Stomach (tissue), 9 donors: Measurements from ENCODE around the gene AUNIP. TPM values are rescaled to one million over a fixed set of nuclear protein-coding genes. Genes with fewer than 3 reads are reported as not detected.

Experiments
- DNase-seq, 2 donors: peaks; one replicate each; pipeline versions ENCODE4 v3.0.0 to v3.0.0-alpha.2; 2013 to 2019
- H3K27ac ChIP-seq, 5 donors: fragments of 200-600 bp in 4 of 5; sonication (generic) in 4 of 5; one replicate each; pipeline ENCODE4 v1.5.1; 2013 to 2019; ENCODE audit warnings: mild to moderate bottlenecking in 1 of 5, moderate library complexity in 1 of 5
- H3K27me3 ChIP-seq, 3 donors: fragments of 200-600 bp; sonication (generic); one replicate each; pipeline ENCODE4 v1.5.1; 2017 to 2019; ENCODE audit warnings: mixed run types in 1 of 3
- H3K36me3 ChIP-seq, 4 donors: fragments of 200-600 bp; sonication (generic); 1 replicate in 3 of 4; 2 replicates in 1 of 4; pipeline ENCODE4 v1.5.1; 2016 to 2019
- H3K4me1 ChIP-seq, 4 donors: fragments of 200-600 bp; sonication (generic); one replicate each; pipeline ENCODE4 v1.5.1; 2016 to 2019
- H3K4me3 ChIP-seq, 4 donors: fragments of 200-600 bp; sonication (generic) in 3 of 4; one replicate each; pipeline ENCODE4 v1.5.1; 2016 to 2019; ENCODE audit warnings: mild to moderate bottlenecking in 1 of 4
- H3K9me3 ChIP-seq, 4 donors: fragments of 200-600 bp; sonication (generic); one replicate each; pipeline ENCODE4 v1.5.1; 2016 to 2019
- EP300 ChIP-seq: sonication (generic); formaldehyde crosslinking; IDR thresholded peaks from one replicate; pipeline ENCODE4 v1.6.1; 2017; ENCODE audit warnings: antibody characterized with exemption
- POLR2A ChIP-seq, 4 donors: fragments of 450-650 bp; IDR thresholded peaks; one replicate each; pipeline ENCODE4 v1.6.1; 2016; ENCODE audit warnings: antibody characterized with exemption in 4 of 4, control low read depth in 2 of 4, mild to moderate bottlenecking in 1 of 4, moderate library complexity in 1 of 4
- POLR2AphosphoS5 ChIP-seq, 3 donors: sonication (generic); formaldehyde crosslinking; IDR thresholded peaks; one replicate each; pipeline ENCODE4 v1.6.1; 2016; ENCODE audit warnings: antibody characterized with exemption in 3 of 3
- WGBS, 5 donors: extraction: QIAGEN DNeasy Blood & Tissue Kit in 3 of 5; methylation state at CpG; one replicate each; pipeline versions ENCODE4 v1.1.5 to v1.1.7; 2013 to 2018; 5-methylcytosine and 5-hydroxymethylcytosine counted together
- intact Hi-C: fragments of 100-400 bp; cut with DNase I; formaldehyde crosslinking; loops from one replicate; pipeline ENCODE4 v1.15.1; 2023; ENCODE audit warnings: low total_unique reads
- polyA plus RNA-seq, 3 donors: library from polyadenylated mRNA; stranded (reverse); fragments of 200-250 nt; gene quantifications; one replicate each; pipeline ENCODE4 v1.2.3, GENCODE V29; 2013
- total RNA-seq, 5 donors: library from RNA; depleted of rRNA; stranded (reverse); fragments of >200 nt; gene quantifications; one replicate each; pipeline versions ENCODE4 v1.1.0 to v1.2.3, GENCODE V29; 2014 to 2016
- TF ChIP-seq, protein P1 (sequence below), 7 experiments: fragments of 450-650 bp in 4 of 7; fragments of 200-600 bp in 3 of 7; sonication (generic) in 3 of 7; IDR thresholded peaks; one replicate each; pipeline ENCODE4 v1.5.1; 2016 to 2019; ENCODE audit warnings: antibody characterized with exemption in 7 of 7, control low read depth in 2 of 7, mild to moderate bottlenecking in 1 of 7
- donor health status: healthy with polysubstance abuse.
- donor health status: Bipolar disorder and iron deficiency.
- donor health status: healthy.

Gene AUNIP
- total and polyA plus RNA-seq, 8 donors = 0.68 to 2.8 (median 1.00) TPM; not detected in 3

DNA sequence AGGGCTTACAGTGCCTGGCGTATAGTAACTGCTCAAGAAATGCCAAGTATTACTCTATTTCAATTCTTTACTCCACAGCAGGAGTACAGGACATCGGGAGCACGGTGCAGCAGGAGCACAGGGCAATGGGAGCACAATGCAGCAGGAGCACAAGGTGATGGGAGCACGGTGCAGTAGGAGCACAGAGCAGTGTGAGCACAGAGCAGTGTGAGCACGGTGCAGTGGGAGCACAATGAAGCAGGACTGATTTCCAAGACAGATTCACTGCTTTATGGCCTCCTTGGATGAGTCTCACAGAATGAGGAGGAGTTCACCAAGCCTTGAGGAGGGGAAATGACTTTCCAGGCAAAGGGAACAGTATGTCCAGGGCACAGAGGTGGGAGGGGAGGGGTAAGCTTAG, 21.3 kb upstream of the AUNIP start:
- TF ChIP-seq POLR2A (IDR thresholded peaks at IDR 0.05) (no peak), EP300 (no peak), POLR2AphosphoS5 (IDR thresholded peaks at IDR 0.05) (no peak)
- TF ChIP-seq, protein P1, sequence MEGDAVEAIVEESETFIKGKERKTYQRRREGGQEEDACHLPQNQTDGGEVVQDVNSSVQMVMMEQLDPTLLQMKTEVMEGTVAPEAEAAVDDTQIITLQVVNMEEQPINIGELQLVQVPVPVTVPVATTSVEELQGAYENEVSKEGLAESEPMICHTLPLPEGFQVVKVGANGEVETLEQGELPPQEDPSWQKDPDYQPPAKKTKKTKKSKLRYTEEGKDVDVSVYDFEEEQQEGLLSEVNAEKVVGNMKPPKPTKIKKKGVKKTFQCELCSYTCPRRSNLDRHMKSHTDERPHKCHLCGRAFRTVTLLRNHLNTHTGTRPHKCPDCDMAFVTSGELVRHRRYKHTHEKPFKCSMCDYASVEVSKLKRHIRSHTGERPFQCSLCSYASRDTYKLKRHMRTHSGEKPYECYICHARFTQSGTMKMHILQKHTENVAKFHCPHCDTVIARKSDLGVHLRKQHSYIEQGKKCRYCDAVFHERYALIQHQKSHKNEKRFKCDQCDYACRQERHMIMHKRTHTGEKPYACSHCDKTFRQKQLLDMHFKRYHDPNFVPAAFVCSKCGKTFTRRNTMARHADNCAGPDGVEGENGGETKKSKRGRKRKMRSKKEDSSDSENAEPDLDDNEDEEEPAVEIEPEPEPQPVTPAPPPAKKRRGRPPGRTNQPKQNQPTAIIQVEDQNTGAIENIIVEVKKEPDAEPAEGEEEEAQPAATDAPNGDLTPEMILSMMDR (IDR thresholded peaks at IDR 0.05) = no peak
- no peak overlapping the region for H3K4me3 ChIP-seq
- no peak for DNase-seq
- 82 to 94% (median 93%) methylated on average over 5 of the region's 5 CpGs for WGBS, 5 donors
- H3K27me3 ChIP-seq = no peaks in the 10 kb centered on the region
- H3K36me3 ChIP-seq = no peaks in the 10 kb centered on the region
- no peaks in the 10 kb centered on the region for H3K9me3 ChIP-seq
- H3K27ac ChIP-seq = no peak overlapping the region
- intact Hi-C loops = no loop called here
- H3K4me1 ChIP-seq = peaks cover 14 to 29% (median 19%) of the 10 kb centered on the region in 4 donors

DNA sequence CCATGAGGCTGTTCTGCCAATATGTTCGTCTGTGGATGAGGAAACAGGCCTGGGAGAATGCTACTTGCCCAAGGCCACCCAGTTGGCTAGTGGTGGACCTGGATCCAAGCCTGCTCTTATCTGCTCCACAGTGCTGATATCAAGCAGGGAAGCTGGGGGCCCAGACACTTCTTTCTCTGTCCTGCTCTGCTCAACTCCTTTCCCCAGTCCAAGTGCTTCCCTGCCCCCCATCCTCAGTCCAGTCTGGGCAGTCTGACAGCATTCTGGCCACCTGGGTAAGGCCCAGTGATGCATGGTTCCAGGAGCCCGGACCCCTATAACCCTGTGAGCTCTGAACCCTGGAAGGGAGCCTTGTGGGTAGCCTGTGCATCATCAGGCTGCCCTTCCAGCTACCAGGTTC, 20.4 kb upstream of the AUNIP start:
- DNase-seq = peak in 1 of 2 donors; percentile 80

DNA sequence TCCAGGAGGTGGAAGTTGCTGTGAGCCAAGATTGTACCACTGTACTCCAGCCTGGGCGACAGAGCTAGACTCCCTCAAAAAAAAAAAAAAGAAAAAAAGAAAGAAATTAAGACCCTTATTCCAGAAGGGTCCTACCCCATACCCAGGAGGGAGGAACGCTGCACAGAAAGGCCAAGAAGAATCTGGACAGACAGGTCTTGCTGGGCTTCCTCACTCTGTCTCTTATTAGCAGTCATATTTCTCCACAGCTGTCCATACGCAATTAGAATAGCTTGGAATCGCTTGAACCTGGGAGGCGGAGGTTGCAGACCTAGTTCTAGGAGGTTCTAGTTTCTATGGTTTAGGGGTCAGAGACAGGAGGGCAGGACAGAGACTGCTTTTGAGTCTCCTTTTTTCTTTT, 19.4 kb upstream of the AUNIP start:
- intact Hi-C loops = no loop called here
- Histone ChIP-seq H3K27me3 (no peaks in the 10 kb centered on the region), H3K36me3 (no peaks in the 10 kb centered on the region), H3K27ac (no peak overlapping the region), H3K4me3 (no peak overlapping the region), H3K9me3 (no peaks in the 10 kb centered on the region), H3K4me1 (peaks cover 27 to 45% (median 34%) of the 10 kb centered on the region in 4 donors)
- no peak for DNase-seq
- TF ChIP-seq EP300 (no peak), POLR2AphosphoS5 (IDR thresholded peaks at IDR 0.05) (no peak), POLR2A (IDR thresholded peaks at IDR 0.05) (no peak)
- TF ChIP-seq, protein P1 (IDR thresholded peaks at IDR 0.05) = no peak
- WGBS, 5 donors = 70 to 81% (median 76%) methylated on average over 5 of the region's 5 CpGs

More for the DNA sequence above, 20.4 kb upstream of the AUNIP start:
- H3K9me3 ChIP-seq = no peaks in the 10 kb centered on the region
- H3K27me3 ChIP-seq = no peaks in the 10 kb centered on the region
- WGBS, 5 donors = 18 to 49% (median 36%) methylated on average over 2 of the region's 2 CpGs
- intact Hi-C loops = no loop called here
- peak overlapping the region in 2 of 5 donors; percentile 26 to 31 for H3K27ac ChIP-seq
- TF ChIP-seq POLR2AphosphoS5 (IDR thresholded peaks at IDR 0.05) (peak in 2 of 3 donors; percentile 21 to 24), POLR2A (IDR thresholded peaks at IDR 0.05) (no peak)
- H3K36me3 ChIP-seq = no peaks in the 10 kb centered on the region
- no peak overlapping the region for H3K4me3 ChIP-seq
- H3K4me1 ChIP-seq = peaks cover 20 to 36% (median 25%) of the 10 kb centered on the region in 4 donors

DNA sequence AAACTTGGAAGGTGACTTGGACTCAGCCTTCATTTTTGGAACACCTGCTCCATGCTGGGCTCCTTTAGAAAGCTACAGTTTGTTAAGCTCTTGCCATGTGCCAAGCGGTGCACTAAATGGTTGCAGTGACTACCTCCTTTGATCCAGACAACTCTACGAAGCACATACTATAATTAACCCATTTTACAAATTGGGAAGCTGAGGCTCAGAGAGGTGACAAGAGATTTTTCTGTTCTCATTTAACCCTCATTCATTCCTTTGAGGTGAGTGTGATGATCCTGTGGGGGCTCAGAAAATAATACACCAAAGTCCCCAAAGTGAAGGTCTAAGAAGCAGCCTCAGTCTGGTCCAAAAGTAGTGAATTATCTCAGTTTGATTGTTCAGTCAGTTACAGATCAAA, 17.9 kb upstream of the AUNIP start:
- Histone ChIP-seq H3K4me3 (no peak overlapping the region), H3K4me1 (peaks cover 40 to 60% (median 49%) of the 10 kb centered on the region in 4 donors), H3K9me3 (no peaks in the 10 kb centered on the region), H3K27me3 (no peaks in the 10 kb centered on the region), H3K27ac (no peak overlapping the region), H3K36me3 (no peaks in the 10 kb centered on the region)
- 80 to 97% (median 87%) methylated on average over 2 of the region's 2 CpGs for WGBS, 5 donors
- DNase-seq = no peak
- intact Hi-C loops = no loop called here
- no peak for TF ChIP-seq POLR2A (IDR thresholded peaks at IDR 0.05)
- TF ChIP-seq POLR2AphosphoS5 (IDR thresholded peaks at IDR 0.05) = no peak
- TF ChIP-seq EP300 = no peak
- TF ChIP-seq, protein P1 (IDR thresholded peaks at IDR 0.05) = no peak

DNA sequence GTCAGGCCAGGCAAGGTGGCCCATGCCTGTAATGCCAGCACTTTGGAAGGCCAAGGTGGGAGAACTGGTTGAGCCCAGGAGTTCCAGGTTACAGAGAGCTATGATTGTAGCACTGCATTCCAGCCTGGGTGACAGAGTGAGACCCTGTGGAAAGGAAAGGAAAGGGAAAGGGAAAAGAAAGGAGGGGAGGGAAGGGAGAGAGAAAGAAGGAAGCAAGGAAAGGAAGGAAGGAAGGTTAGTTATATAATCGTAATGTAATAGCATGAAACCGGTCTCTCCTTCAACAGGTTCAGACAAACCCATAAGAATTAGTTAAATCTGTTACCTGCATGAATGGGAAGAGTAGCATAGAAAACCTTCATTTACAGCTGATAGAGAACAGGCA, 17.4 kb upstream of the AUNIP start:
- intact Hi-C loops = no loop called here
- TF ChIP-seq POLR2AphosphoS5 (IDR thresholded peaks at IDR 0.05) (no peak), POLR2A (IDR thresholded peaks at IDR 0.05) (no peak), EP300 (no peak)
- TF ChIP-seq, protein P1 (IDR thresholded peaks at IDR 0.05) = no peak
- peak overlapping the region in 3 of 5 donors; percentile 87 to 91 (median 89) for H3K27ac ChIP-seq
- 76 to 84% (median 78%) methylated on average over 2 of the region's 2 CpGs for WGBS, 5 donors
- H3K4me3 ChIP-seq = no peak overlapping the region
- H3K36me3 ChIP-seq = no peaks in the 10 kb centered on the region
- no peaks in the 10 kb centered on the region for H3K9me3 ChIP-seq
- H3K4me1 ChIP-seq = peaks cover 45 to 65% (median 54%) of the 10 kb centered on the region in 4 donors
- no peaks in the 10 kb centered on the region for H3K27me3 ChIP-seq
- DNase-seq = no peak
